DOHH2 (cell line): ENCODE measurements around the gene PSENEN.

Source experiments
- EZH2phosphoT487 ChIP-seq: fragments of 200-600 bp; sonication (generic); IDR thresholded peaks from 2 replicates; pipeline ENCODE4 v1.6.1; 2017; ENCODE audit warnings: borderline replicate concordance, mild to moderate bottlenecking, antibody characterized with exemption, low read length, moderate library complexity, mixed read lengths
- TF ChIP-seq, protein P1 (sequence below): fragments of 200-600 bp; sonication (generic); IDR thresholded peaks from one replicate; pipeline ENCODE4 v1.5.1; 2014; ENCODE audit warnings: antibody characterized with exemption, mild to moderate bottlenecking, low read depth, low read length; ENCODE audit not compliant: poor library complexity, severe bottlenecking

DNA sequence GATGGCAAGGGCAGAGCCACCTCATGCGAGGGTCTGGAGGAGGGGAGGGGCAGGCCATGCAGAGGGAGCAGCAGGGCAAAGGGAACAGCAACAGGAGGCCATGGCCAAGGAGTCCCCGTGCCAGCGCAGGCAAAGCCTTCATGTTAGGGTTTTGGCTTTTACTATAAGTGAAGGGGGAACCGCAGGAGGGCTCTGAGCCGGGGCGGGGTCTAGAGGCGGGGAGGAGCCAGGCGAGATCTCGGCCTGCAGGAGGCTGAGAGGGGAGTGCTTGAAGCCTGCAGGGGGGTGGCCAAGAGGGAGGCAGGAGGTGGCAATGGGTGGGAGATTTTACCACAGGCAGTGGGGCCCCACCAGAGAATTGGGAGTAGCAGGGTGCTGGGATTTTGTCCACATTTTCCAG is 36.2 kb downstream of the PSENEN start:
- TF ChIP-seq, protein P1, sequence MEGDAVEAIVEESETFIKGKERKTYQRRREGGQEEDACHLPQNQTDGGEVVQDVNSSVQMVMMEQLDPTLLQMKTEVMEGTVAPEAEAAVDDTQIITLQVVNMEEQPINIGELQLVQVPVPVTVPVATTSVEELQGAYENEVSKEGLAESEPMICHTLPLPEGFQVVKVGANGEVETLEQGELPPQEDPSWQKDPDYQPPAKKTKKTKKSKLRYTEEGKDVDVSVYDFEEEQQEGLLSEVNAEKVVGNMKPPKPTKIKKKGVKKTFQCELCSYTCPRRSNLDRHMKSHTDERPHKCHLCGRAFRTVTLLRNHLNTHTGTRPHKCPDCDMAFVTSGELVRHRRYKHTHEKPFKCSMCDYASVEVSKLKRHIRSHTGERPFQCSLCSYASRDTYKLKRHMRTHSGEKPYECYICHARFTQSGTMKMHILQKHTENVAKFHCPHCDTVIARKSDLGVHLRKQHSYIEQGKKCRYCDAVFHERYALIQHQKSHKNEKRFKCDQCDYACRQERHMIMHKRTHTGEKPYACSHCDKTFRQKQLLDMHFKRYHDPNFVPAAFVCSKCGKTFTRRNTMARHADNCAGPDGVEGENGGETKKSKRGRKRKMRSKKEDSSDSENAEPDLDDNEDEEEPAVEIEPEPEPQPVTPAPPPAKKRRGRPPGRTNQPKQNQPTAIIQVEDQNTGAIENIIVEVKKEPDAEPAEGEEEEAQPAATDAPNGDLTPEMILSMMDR, result no peak
- TF ChIP-seq EZH2phosphoT487, result no peak
